Parathyroid adenoma (tissue), 2 donors: Measurements from ENCODE around the gene SLC46A1.

Experiments
- H2AFZ ChIP-seq: fragments of 300-600 bp; sonication (generic); one replicate; pipeline ENCODE4 v1.7.0; 2017; ENCODE audit warnings: antibody characterized with exemption, mild to moderate bottlenecking
- H3K27ac ChIP-seq: fragments of 300-600 bp; sonication (generic); one replicate; pipeline ENCODE4 v1.7.0; 2017
- H3K27me3 ChIP-seq: fragments of 300-600 bp; sonication (generic); one replicate; pipeline ENCODE4 v1.7.0; 2017; ENCODE audit warnings: low read length; ENCODE audit not compliant: control insufficient read depth, insufficient read depth
- H3K36me3 ChIP-seq: fragments of 300-600 bp; sonication (generic); one replicate; pipeline ENCODE4 v1.7.0; 2017; ENCODE audit warnings: low read length; ENCODE audit not compliant: control insufficient read depth, insufficient read depth
- H3K4me1 ChIP-seq: fragments of 300-600 bp; sonication (generic); one replicate; pipeline ENCODE4 v1.7.0; 2017; ENCODE audit warnings: control low read depth
- H3K4me2 ChIP-seq: fragments of 300-600 bp; sonication (generic); one replicate; pipeline ENCODE4 v1.7.0; 2017; ENCODE audit warnings: low read length
- H3K4me3 ChIP-seq: fragments of 300-600 bp; sonication (generic); one replicate; pipeline ENCODE4 v1.7.0; 2017; ENCODE audit warnings: low read depth, low read length
- H3K79me2 ChIP-seq: fragments of 300-600 bp; sonication (generic); one replicate; pipeline ENCODE4 v1.7.0; 2017; ENCODE audit warnings: control low read depth
- H3K9ac ChIP-seq: fragments of 300-600 bp; sonication (generic); one replicate; pipeline ENCODE4 v1.7.0; 2017; ENCODE audit warnings: mild to moderate bottlenecking
- H3K9me3 ChIP-seq: fragments of 300-600 bp; sonication (generic); one replicate; pipeline ENCODE4 v1.7.0; 2017; ENCODE audit warnings: low read length; ENCODE audit not compliant: control insufficient read depth
- TF ChIP-seq, protein P1 (sequence below): fragments of 300-600 bp; sonication (generic); IDR thresholded peaks from one replicate; pipeline ENCODE4 v1.7.0; 2017; ENCODE audit warnings: antibody characterized with exemption, mild to moderate bottlenecking
- donor health status: primary hyperparathyroidism.

SLC46A1 gene

DNA sequence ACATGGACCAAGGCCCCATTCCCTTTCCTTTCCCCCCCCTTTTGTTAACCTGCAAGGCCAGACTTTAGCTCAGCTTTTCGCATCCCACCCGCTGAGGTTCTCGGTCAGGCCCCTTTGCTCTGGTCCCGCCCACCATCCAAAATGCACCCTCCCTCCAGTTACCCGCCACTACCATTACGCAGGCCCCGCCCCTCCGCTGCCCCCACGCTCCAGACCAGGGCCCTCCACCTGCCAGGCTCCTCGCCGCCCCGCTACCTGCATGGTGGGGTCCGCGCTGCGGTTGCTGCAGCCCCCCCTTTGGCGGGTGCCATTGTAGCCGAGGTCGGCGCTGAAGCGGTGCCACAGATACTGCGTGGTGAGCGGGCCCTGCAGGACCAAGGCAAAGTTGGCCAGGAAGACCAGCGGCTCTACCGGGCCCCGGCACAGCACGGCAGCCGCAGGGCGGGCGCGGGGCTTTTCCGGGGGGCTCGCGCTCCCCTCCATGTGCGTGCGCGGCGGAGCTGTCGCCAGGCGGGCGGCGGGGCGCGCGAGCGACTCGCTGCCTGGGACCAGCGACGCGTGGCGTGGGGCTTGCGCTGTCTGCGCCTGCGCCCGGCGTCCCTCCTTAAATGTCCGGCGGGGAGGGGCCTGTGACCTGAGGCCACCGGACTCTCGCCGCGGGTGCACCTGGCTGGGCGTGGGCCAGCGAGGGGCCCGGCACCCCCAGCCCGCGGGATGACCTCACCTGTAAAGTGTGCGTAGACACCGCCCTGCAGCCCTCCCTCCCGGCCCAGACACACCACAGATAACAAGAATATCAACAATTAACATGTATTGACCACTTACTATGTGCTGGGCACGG, at the start of gene SLC46A1:
Gene SLC46A1, minus strand, starts transcription at position 581 of the 841 bp plus-strand sequence. Its CDS starts 98 bp downstream, at position 483.
- peak within 1 kb of the TSS; percentile 73 for H3K4me3 ChIP-seq
- H2AFZ ChIP-seq: peak within 1 kb of the TSS; percentile 89
- H3K27ac ChIP-seq: peak within 1 kb of the TSS; percentile 8
- peak within 1 kb of the TSS; percentile 85 for H3K4me2 ChIP-seq
- H3K36me3 ChIP-seq: no peaks in the 10 kb centered on the region
- H3K79me2 ChIP-seq: no peaks in the 10 kb centered on the region
- H3K4me1 ChIP-seq: peaks cover 13% of the 10 kb centered on the region
- no peaks in the 10 kb centered on the region for H3K9me3 ChIP-seq
- TF ChIP-seq, protein P1, sequence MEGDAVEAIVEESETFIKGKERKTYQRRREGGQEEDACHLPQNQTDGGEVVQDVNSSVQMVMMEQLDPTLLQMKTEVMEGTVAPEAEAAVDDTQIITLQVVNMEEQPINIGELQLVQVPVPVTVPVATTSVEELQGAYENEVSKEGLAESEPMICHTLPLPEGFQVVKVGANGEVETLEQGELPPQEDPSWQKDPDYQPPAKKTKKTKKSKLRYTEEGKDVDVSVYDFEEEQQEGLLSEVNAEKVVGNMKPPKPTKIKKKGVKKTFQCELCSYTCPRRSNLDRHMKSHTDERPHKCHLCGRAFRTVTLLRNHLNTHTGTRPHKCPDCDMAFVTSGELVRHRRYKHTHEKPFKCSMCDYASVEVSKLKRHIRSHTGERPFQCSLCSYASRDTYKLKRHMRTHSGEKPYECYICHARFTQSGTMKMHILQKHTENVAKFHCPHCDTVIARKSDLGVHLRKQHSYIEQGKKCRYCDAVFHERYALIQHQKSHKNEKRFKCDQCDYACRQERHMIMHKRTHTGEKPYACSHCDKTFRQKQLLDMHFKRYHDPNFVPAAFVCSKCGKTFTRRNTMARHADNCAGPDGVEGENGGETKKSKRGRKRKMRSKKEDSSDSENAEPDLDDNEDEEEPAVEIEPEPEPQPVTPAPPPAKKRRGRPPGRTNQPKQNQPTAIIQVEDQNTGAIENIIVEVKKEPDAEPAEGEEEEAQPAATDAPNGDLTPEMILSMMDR: peak; percentile 6
- H3K27me3 ChIP-seq: no peaks in the 10 kb centered on the region
- H3K9ac ChIP-seq: peak within 1 kb of the TSS; percentile 57

DNA sequence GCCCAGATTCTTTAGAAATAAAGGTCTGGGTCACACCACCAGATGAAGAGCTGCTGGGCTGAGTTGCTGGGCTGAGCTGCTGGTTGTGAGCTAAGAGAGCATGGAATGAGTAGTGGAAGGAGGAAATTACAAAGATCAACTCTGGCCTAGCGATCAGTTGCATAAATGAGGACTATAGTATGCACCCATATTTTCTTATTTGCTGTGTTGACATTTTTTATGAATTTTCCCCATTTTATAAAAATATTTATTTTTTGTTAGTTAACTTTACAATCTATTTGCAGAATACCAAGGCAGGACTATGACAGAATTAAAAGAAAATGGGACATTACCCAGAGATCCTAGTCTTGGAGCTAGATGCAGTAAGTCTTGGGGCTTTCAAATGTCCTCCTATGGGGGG, 43.8 kb upstream of the SLC46A1 start:
- Histone ChIP-seq H3K27ac (no peak overlapping the region), H3K27me3 (no peaks in the 10 kb centered on the region), H3K79me2 (no peaks in the 10 kb centered on the region), H2AFZ (no peak overlapping the region), H3K9ac (no peak overlapping the region), H3K4me3 (no peak overlapping the region), H3K36me3 (no peaks in the 10 kb centered on the region), H3K4me1 (no peaks in the 10 kb centered on the region), H3K4me2 (no peak overlapping the region), H3K9me3 (no peaks in the 10 kb centered on the region)
- TF ChIP-seq, protein P1: no peak

DNA sequence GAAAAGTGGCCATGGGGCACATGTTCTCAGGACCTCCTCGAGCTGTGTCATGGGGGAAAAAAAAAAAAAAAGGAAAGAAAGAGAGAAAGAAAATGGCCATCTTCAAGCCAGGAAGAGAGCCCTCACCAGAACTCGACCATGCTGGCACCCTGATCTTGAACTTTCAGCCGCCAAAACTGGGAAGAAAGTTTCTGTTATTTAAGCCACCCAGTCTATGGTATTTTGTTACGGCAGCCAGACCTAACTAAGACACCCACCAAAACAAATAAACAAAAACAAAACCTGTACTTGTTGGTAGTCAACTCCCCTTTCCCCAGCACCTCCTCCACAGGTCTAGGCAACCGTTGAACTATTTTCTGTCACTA, 41.4 kb upstream of the SLC46A1 start:
- H2AFZ ChIP-seq: no peak overlapping the region
- no peaks in the 10 kb centered on the region for H3K27me3 ChIP-seq
- no peak overlapping the region for H3K4me2 ChIP-seq
- no peaks in the 10 kb centered on the region for H3K9me3 ChIP-seq
- H3K9ac ChIP-seq: no peak overlapping the region
- H3K36me3 ChIP-seq: no peaks in the 10 kb centered on the region
- H3K4me3 ChIP-seq: no peak overlapping the region
- TF ChIP-seq, protein P1: no peak
- no peaks in the 10 kb centered on the region for H3K4me1 ChIP-seq
- H3K79me2 ChIP-seq: no peaks in the 10 kb centered on the region
- H3K27ac ChIP-seq: no peak overlapping the region

DNA sequence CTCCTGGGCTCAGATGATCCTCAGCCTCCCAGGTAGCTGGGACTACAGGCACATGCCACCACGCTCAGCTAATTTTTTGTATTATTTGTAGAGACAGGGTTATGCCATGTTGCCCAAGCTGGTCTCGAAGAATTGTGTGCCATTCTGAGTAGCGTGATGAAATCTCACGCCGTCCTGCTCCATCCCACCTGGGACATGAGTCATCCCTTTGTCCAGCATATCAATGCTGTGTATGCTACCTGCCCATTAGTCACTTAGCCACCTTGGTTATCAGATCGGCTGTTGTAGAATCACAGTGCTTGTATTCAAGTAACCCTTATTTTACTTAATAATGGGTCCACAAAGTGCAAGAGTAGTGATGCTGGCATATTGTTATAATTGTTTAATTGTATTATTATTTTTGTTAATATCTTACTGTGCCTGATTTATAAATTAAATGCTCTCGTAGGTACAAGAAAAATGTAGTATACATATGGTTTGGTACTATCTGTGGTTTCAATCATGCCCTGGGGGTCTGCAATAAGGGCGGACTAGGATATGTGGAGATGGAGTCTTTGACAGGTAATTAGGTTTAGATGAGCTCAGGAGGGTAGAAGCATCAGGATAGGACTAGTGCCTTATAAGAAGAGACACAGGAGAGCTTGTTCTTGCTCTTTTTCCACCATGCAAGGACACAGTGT, 40.8 kb upstream of the SLC46A1 start:
- no peaks in the 10 kb centered on the region for H3K9me3 ChIP-seq
- no peak overlapping the region for H3K9ac ChIP-seq
- TF ChIP-seq, protein P1: no peak
- H2AFZ ChIP-seq: no peak overlapping the region
- no peak overlapping the region for H3K4me3 ChIP-seq
- H3K79me2 ChIP-seq: no peaks in the 10 kb centered on the region
- H3K27ac ChIP-seq: no peak overlapping the region
- no peak overlapping the region for H3K4me2 ChIP-seq
- no peaks in the 10 kb centered on the region for H3K4me1 ChIP-seq
- no peaks in the 10 kb centered on the region for H3K36me3 ChIP-seq
- H3K27me3 ChIP-seq: no peaks in the 10 kb centered on the region
